ENCODE results near the gene PRPF4.
"Not testable (repeated sequence)": the region's sequence is repeated elsewhere in the genome, so short reads cannot be mapped to it uniquely, and the experiment has no call there.

Gene PRPF4

DNA sequence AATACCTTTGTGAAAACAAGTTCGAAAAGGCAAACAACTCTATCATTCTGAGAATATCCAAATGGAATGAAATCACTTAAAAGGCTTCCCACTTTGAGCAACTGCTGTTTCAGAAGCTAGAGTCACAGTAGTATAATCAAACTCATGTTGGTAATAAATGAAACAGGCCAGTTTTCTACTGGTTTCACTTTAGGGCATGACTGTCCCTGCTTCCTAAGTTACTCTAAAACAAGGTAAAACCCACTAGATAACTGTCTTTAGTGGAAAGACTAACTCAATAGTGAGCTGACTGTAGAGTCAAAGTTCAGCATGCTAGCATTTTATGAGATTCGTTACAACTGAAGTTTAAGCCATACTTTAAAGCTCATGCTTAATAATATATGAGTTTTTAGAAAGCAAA is 6.1 kb upstream of the PRPF4 start:
- no peak for DNase-seq

DNA sequence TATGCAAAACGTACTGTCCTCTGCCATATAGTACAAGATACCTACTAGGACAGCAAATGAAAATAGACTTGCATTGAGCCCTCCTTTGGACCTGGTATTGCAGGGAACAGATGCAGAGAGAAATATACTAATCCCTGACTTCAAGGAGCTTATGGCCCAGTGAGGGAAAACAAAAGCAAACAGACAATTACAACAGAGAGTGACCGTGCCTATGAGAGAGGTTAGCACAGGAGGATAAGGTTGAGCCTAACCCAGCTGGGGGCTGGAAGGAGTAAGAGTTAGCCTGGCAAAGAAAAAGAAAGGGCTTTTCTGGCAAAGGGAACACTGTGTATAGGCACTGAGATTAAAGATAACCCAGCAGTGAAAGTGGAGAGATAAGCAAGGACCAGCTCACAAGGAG is 5.6 kb upstream of the PRPF4 start:
- DNase-seq: no peak

DNA sequence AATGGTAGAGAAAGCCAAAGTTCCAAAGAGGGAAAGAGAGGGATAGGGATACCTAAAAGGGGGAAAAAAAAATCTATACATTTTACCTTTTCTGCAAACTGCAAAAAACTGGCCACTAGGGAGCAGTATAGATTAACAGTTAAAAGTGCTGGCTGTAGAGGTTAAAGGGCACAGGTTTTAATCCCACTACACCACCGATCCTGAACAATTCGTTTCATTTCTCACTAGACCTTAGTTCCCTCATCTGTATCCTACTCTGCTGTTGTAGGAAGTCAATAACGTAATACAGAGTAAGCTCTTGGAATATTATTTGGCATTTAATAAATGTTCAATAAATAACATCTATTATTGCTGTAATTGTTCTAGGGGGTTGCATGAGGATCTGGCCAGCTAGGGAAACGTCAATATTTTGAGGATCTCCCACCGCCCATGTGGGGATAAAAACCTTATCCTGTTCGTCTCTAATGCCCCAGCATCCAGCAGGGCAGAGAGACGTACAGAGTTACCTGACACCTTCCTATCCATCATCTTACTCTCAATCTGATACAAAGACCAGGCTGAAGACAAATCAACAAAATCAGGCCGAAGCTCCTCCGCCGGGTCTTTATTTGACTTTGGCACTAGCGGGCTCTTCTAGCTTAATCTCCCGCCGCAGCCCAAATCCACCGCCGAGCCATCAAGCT is 843 bp upstream of the PRPF4 start:
- no peak for DNase-seq

DNA sequence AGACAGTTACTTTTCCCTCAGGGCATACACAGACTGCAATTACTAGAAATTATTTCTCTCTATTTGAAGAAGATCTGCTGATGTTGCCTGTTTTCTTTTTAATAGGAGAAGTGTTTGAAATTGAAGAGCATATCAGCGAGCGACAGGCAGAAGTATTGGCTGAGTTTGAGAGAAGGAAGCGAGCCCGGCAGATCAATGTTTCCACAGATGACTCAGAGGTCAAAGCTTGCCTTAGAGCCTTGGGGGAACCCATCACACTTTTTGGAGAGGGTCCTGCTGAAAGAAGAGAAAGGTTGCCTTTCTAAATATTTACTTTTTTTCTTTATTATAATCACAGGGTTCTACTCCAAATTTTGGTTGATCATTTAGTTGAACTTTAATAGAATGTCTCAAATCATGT is 3.4 kb downstream of the PRPF4 start:
- no peak for DNase-seq

DNA sequence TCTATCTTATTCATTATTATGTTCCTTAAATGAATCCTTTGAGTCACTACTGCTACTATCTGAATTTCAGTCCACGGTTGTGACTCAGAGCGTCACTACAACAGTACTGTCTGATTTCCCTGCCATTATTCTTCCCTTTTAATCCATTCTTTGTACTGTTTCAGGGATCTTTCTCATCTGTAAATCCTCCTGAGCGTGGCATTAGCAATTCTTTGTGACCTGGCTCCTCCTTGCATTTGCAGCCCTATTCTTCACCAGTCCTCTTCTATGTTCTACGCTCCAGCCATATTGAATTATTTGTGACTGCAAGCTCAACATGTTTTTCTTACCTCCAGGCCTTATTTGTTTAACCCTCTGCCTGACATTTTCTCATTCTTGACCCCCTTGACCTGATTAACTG is 5.9 kb downstream of the PRPF4 start:
- DNase-seq: no peak

DNA sequence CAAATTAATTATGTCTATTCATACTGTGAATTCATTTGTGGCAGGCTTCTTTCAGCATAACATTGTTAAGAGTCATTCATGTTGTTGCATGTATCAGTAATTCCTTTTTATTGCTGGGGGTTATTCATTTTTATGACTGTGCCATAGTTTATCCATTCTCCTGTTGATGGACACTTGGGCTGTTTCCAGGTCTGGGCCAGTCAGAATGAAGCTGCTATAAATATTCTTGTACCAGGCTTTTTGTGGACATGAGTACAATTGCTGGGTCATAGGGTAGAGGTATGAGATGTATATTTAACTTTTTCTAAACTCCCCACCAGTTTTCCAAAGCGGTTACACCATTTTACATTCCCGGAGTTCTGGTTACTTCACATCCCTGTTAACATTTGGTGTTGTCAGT is 13.6 kb downstream of the PRPF4 start:
- no peak for DNase-seq

DNA sequence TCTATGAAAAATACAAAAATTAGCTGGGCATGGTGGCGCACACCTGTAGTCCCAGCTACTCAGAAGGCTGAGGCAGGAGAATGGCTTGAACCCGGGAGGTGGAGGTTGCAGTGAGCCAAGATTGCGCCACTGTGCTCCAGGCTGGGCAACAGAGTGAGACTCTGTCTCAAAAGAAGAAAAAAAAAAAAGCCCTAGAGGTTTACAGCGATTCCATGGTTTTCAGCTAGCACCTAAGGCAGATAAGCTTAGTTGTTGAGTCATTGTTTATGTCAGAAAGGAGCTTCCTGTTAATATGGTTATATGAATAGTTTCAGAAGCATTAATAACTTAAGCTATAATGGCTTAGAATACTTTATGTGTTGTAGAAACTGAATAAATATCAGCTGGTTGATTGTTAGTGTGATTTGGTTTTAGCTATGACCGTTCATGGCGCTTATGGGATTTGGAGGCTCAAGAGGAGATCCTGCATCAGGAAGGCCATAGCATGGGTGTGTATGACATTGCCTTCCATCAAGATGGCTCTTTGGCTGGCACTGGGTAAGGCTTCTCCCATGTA is 14.7 kb downstream of the PRPF4 start:
- no peak for DNase-seq

DNA sequence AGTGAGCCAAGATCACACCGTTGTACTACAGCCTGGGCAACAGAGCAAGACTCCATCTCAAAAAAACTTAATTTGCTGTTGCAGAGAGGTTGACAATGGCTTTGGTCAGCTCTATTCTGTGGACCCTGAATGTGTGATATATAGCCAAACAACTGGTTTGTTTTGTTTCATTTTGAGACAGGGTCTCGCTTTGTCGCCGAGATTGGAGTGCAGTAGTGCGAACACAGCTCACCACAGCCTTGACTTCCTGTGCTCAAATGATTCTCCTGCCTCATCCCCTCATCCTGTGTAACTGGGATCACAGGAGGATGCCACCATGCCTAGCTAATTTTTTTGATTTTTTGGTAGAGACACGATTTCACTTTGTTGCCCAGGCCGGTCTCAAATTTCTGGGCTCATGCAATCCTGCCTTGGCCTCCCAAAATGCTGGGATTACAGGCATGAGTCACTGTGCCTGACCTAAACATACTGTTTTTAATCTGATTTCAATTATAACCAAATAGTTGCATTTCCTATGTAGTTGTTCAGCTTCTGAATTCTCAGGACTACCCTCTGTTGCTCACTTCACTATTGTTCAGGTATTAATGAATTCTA is 17.9 kb downstream of the PRPF4 start:
- DNase-seq: no peak

DNA sequence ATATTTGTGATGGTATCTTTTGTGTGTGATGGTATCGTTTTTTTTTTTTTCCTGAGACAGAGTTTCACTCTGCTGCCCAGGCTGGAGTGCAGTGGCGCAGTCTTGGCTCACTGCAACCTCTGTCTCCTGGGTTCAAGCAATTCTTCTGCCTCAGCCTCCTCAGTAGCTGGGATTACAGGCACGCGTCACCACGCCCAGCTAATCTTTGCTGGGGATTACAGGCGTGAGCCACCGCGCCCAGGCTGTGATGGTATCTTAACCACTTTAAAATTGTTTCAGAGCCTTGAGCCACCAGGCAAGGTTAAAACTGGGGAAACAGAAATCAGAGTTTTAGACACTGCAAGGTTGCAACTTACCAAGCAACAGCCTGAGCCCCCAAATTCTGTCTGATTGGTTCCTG is 20.8 kb downstream of the PRPF4 start:
- not testable (repeated sequence) for DNase-seq

DNA sequence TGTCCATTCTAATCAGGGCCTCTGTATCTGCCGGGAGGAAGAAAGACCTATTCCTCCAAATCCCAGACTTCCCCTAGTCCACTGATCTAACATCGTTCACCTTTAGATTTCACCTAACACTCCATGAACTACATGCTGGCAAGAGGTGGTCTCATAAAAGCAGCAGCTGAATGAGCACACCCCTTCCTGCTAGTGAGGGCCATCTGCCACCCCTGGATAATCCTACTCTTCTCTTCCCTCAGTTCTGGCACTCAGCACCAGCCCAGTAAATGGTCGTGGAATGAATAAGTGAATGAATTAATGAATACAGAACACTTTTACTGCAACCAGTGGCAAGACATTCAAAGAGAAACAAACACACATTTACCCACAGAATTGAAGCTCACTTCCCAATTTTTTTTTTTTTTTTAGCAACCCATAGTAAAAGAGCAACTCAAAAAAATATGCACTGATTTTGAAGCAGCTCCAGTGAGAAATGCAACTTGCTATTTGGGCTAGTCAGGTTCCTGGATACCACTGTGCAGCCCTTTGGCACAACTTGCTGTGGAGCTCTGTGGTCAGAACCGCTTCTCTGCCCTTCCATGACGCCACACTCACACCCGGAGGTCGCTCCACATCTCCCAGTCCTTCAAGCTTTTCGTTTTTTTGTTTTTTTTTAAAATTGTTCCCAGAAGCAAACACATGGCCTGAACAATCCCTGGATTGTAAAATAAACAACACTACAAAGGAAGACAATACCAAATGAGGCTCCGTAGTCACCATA is 21.5 kb downstream of the PRPF4 start:
- DNase-seq: no peak

DNA sequence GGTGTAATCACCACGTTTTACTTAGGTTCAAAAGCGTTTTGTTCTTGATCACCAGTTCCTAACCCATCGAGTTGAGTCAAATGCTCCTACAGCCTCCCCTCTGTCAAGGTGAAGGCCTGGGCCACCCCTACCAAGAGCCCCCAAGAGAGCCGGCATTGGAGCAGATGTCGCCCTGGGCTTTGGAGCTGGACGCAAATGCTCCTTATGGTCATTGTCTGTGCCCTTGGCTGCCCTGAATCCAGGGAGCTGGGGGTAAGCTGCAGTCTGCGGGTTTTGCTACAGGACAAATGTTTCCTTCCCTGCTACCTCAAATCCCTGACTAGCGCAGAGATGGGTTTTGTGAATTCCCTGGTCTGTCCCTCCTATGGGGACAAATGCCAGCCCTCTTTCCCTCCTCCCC is 22.9 kb downstream of the PRPF4 start:
- no peak for DNase-seq

DNA sequence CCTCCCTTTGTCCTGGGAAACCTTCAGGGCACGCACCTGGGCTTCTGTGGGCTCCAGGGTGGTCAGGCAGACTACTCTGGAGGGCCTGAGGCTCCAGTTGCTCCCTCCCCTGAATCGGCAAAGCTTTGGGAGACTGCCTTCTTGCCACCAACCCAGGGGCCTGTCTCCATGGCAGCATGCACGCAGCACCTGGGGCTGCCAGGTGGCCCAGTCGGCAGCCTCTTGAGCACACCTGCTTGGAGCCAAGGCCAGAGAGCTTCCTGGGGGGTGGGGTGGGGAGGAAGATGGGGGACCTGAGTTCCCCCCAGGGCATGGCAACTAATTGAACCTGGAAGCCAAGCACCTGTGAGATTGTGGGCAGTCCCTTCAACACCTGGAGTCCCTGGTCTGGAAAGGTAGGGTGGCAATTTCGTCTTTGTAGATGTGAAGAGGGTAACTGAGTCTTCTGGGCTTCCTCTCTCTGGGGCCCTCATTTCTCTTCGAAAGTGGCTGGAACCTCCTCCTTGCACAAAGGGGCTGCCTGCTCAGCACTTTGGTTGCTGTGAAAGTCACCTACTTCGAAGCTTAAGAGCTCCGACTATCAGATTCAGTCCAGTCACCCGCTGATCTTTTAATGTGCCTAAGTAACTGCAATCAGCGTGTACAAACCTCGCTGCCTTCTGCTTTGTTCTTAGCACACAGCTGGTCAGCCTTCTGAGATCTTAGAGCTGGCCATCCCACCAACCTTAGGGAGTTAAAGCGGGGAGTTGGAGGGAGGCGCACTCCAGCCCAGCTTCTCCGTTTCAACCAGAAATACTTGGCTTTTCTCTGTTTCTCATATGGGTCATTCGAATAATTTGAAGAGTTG is 23.7 kb downstream of the PRPF4 start:
- DNase-seq: no peak

DNA sequence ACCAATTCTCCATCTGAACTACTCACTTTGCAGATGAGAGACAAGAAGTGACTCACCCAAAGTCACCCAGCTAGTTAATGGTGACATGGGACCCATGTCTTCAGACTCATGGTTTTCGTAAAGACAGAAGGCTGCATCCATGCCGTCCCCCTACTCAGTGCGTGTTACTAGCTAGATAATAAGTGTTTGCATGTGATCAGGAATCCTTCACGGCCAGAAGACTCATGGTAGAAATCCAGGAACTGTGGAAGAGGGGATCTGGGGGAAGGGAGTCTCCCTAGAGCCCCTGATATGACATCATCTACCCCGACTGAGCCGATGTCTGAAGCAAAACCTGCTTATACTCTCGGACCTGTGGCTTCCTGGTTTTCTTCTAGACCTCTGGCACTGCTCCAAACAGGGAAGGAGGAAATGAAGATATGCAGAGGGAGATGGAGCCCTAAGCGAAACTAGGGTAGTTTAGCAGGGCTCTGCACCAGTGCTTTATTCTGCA is 24.4 kb downstream of the PRPF4 start:
- no peak for DNase-seq

DNA sequence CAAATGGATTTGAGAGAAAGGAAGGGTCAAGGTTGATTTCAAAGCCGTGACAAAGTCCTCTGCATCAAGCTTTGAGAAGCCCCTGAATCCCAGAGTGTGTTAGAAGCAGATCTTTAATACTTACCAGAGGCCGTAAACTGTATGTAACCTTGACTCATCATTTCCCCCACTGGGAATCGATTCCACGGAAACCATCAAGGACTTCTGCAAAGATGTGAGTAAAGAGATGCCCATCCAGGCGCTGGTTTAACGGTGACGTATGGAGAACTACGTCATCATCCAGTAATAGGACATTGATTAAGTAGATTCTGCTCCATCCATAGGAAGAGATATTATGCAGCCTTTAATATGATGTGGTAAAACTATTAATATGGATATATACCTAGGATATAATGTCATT is 26.1 kb downstream of the PRPF4 start:
- DNase-seq: no peak

DNA sequence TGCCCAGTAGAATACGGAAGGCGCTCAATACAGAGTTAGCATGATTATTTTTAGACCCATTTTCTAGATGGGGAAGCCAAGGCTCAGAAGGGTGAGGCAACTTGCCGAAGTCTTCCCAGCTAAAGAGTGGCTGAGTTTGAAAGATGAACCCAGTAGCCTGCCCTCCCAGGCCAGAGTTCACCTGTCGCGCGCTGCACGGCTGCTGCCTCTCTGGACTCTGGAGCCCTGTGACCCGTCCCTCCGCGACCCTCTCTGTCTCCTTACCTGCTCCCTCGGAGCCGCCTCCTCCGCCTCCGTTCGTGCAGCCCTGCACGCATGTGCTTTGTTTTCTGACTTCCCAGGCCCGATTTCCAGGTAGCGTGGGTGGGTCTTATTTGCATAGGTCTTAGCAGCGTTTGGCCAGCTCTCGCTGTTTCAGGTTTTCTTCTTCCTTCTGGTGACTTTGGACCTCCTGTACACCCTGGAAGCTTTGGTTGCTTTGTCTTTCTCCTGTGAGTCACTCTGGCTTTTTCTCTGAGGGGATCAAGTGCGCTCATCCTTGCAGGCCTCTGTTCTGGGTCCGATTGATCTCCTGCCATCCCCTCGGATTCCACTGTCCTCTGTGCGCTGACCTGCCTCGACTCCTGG is 27.4 kb downstream of the PRPF4 start, which contains the start of gene RNF183:
Gene RNF183 (minus strand): TSS at position 585 of the 627 bp plus-strand sequence. CDS start 5,192 bp downstream, outside the sequence.
- DNase-seq: no peak

DNA sequence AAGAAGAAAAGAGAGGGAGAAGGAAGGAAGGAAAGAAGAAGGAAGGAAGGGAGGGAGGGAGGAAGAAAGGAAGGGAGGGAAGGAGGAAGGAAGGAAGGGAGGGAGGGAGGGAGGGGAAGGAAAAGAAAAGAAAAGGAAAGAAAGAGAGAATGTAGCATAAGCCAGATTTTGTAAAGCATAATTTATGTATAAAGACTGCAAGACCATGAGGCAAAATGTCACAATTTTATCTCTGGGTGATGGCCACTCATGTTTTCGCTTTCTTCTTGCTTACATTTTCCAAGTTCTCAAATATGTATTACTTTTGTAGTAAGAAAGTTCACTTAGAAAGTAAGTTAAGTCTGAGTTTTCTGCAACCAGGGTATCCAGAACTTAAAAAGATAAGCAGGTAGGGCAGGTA is 31.1 kb downstream of the PRPF4 start:
- no peak for DNase-seq

DNA sequence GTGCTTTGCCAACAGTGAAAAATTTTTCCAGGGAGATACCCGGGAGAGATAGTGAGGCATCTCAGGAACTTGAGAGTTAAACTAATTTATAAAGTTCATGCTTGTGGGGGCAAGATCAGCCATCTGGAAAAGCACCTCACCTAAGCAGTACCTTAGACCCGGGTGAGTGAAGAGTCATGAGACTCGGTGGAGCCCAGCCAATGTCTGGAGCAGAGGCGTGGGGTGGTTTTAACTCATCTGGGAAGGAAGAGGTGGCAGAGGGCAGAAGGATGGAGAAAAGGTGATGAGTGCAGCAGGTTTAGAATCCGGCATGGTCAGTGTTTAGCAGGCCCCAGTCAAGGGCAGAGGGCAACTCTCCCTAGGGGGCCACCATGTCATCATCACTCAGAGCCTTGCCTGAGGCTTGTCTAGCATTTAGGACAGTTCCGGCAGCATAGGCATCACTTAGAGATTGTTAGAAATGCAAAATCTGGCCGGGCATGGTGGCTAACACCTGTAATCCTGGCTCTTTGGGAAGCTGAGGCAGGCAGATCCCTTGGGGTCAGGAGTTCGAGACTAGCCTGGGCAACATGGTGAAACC is 32.0 kb downstream of the PRPF4 start:
- no peak for DNase-seq

DNA sequence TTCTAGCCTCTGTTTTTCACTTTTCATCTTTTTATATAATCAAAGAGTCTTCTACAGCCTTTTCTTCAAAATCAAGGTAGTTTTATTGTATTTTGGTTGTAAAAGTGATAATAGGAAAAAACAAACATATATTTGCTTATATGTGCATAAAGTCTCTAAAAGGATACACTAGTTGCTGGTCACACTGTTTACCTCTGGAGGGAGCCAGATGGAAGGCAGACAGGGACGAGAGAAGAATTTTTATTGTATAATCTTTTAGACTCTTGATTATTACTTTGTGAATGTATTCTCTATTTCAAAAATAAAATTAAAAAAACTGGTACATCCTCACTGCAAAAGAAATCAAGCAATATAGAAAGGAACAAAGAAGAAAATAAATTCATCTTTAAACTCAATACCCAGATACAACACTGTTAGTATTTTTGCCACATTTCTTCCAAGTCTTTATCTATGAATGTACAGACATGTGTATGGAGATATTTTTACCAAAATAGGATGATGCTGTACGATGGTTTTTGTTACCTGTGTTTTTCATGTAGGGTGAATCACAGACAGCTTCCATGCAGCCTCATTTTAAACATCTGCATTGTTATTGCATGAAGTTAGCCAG is 33.9 kb downstream of the PRPF4 start:
- no peak for DNase-seq

DNA sequence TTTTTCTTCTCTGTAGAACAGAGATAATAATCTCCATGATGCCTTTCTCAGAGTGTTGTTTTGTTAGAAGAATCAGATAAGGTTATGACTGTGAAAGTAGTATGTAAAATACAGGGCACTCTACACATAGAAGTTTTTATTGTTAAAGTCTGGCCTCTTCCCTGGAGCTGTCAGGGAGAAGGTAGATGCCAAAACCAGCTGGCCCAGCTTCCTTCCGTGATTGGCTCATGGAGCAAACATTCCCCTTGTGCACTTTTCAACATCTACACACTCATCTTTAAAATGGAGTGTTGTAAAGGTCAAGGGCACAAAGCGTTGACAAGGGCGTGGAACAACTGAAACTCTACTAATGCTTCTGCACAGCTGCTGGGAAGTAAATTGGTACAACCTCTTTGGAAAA is 35.1 kb downstream of the PRPF4 start:
- DNase-seq: no peak

DNA sequence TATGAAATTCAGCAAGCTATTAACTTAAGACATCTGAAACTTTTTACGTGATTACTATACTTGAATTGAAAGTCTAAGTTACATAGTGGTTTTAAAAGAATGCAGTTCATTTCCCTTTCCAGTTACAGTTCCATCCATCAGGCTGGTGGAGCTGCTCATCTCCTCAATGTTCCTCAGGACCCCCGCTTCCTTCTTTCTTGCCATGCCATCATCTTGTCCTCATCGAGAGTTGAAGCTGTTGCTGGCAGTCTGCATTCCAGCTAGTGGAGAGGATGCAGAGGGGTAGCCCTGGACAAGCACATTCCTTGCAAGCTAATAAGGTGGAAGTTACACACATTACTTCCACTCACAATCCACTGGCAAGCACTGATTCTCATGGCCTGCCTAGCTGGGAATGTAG is 36.5 kb downstream of the PRPF4 start:
- DNase-seq: no peak

DNA sequence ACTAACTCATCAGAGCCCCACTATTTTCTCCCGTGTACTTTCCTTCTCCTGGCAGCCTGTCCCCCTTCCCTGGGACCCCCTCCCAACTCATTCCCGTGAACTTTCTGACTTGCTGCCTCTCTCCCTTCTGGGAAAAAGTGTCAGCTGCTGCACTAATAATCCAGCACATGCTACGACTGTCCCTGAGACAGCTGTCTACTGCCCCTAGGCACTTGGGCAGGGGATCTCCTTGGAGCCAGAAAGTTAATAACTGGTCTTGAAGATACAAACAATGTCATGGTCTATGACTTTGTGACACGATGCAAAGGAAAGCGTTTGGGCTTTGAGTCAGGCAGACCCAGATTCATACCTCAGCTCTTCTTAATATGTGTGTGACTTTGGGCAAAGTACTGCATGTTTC is 37.8 kb downstream of the PRPF4 start:
- no peak for DNase-seq

All from activated CD8-positive, alpha-beta memory T cell treated with anti-CD3 and anti-CD28 coated beads for 24 hours (primary cell).